ENCODE results near the gene CPS1.

Gene CPS1

DNA sequence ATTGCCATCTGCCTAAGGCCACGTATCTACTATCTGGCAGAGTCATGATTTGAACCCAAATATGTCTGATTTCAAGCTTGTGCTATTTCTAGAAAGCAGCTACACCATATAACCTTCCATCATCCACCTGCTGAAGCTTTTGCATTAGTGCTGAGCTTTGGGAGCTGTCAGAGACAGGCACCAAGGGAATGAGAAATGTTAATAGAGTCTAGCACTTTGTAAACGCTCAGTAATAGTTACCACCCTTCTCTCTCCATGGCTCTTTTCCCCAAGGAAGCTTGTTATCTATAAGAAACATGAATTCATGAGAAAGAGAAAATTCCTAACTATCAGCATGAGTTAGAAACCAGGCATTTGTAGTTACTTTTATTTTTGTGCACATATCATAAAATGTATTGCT is 151.5 kb downstream of the CPS1 start:
- H3K27ac ChIP-seq: no peak overlapping the region
- TF ChIP-seq, protein P1, sequence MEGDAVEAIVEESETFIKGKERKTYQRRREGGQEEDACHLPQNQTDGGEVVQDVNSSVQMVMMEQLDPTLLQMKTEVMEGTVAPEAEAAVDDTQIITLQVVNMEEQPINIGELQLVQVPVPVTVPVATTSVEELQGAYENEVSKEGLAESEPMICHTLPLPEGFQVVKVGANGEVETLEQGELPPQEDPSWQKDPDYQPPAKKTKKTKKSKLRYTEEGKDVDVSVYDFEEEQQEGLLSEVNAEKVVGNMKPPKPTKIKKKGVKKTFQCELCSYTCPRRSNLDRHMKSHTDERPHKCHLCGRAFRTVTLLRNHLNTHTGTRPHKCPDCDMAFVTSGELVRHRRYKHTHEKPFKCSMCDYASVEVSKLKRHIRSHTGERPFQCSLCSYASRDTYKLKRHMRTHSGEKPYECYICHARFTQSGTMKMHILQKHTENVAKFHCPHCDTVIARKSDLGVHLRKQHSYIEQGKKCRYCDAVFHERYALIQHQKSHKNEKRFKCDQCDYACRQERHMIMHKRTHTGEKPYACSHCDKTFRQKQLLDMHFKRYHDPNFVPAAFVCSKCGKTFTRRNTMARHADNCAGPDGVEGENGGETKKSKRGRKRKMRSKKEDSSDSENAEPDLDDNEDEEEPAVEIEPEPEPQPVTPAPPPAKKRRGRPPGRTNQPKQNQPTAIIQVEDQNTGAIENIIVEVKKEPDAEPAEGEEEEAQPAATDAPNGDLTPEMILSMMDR (conservative IDR thresholded peaks at IDR 0.05): no peak

DNA sequence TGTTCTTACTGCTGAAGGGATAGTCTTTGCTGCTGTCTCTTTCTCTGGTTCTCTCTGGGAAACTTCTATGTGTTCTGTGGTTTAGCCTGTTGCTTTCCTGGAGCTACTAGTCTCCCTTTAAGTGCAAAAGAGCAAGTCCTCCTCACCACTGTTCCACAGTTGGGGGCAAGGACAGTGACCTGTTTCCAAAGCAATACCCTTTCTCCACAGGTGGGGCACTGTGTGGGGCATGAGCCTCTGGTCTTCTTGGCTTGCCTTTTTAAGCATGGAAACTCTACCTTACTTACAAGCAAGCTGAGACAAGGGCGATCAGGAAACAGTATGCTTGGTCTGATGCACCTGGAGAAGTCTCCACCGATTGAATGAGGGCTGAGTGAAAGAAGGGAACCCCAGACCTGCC is 156.7 kb downstream of the CPS1 start:
- TF ChIP-seq, protein P1 (conservative IDR thresholded peaks at IDR 0.05): no peak

DNA sequence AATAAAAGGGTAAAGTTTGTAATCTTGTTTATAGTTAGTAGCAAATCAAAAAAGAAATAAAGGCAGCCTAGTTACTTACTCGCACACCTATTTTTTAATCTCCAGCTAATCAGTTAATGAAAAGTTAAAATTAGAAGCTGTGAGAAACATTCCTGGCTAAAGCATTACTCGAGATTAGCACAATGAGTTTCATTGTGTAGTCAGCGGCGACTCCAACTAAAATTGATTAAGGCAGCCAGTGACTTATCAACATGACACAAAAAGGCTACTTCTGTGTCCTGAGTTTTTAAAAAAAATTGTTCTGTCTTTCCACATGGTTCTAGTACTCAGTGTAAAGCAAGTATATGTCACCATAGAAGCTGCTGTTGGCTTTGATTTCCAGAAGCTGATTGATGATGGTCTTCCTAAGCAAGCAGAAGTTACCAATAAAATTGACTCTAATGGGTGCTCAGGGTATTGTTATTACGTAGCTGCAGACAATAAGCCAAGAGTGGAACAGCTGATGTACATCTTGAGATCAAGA is 159.2 kb downstream of the CPS1 start:
- TF ChIP-seq, protein P1 (conservative IDR thresholded peaks at IDR 0.05): no peak
- no peak overlapping the region for H3K27ac ChIP-seq

More for the DNA sequence above, 156.7 kb downstream of the CPS1 start:
- H3K27ac ChIP-seq: no peak overlapping the region

DNA sequence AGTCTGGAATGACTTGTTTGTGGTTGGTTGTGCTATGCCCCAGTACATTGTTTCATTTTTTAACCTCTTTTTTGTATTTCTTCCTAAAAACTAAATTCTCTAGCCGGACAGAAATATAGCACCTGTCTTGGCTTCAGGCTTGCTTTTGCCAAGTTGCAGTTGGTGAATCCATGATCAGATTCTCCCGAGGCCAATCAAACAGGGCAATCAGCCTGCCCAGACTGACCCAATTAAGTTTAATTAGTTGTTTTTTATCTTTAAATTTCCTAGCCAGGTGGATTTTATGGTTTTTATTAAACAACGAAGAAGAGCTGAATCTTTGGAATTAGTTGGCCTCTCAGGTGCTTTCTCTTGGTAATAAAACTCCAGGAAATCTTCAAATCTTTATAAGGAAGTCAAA is 162.1 kb downstream of the CPS1 start:
- TF ChIP-seq, protein P1 (conservative IDR thresholded peaks at IDR 0.05): no peak
- H3K27ac ChIP-seq: no peak overlapping the region; the same call in 1 of the 2 replicates

DNA sequence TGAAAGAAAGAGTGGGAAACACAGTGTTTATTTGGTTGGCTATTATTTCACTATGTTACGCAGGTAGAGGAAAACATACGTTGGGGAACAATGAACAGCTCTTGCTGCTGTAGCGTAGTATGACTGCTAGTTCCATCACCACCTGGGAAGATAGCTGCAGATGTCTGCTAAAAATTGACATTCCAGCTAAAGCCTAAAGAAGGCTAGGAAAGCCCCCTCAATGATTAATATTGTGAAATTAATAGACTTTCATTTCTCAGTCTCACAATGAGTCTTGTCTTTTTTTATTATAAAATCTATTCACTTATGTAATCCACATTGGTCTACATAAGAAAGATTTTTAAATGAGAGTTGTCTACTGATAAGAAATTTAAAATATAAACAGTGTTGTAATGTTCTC is 165.7 kb downstream of the CPS1 start:
- H3K27ac ChIP-seq: no peak overlapping the region
- TF ChIP-seq, protein P1 (conservative IDR thresholded peaks at IDR 0.05): no peak

DNA sequence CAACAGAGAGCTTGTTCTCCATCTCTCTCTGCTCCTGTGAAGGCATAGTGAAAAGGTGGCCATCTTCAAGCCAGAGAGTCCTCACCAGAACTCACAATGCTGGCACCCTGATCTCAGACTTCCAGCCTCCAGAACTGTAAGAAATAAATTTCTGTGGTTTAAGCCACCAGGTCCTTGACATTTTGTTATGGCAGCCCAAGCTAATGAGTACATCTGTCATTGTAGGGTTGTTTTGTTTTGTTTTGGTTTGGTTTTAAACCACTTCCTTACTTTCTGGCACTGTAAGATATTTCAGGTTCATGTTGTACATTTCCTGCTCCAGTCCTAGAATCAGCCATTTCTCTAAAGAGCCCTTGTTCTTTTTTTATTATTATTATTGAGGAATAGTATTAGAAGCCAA is 171.2 kb downstream of the CPS1 start:
- TF ChIP-seq, protein P1 (conservative IDR thresholded peaks at IDR 0.05): no peak
- H3K27ac ChIP-seq: no peak overlapping the region
